Suprapubic skin (tissue), 4 donors: ENCODE results near the gene CEP170B.

ENCODE experiments used
- CTCF ChIP-seq, 2 donors: fragments of 200-600 bp in 1 of 2; fragments of 450-650 bp in 1 of 2; sonication (generic) in 1 of 2; IDR thresholded peaks; one replicate each; pipeline ENCODE4 v1.5.1; 2016 to 2019; ENCODE audit warnings: antibody characterized with exemption in 2 of 2, mild to moderate bottlenecking in 1 of 2, moderate library complexity in 1 of 2
- EP300 ChIP-seq: sonication (generic); formaldehyde crosslinking; IDR thresholded peaks from one replicate; pipeline ENCODE4 v1.6.1; 2017; ENCODE audit warnings: antibody characterized with exemption
- POLR2A ChIP-seq, 2 donors: fragments of 450-650 bp; IDR thresholded peaks; one replicate each; pipeline ENCODE4 v1.6.1; 2017; ENCODE audit warnings: antibody characterized with exemption in 2 of 2, mild to moderate bottlenecking in 2 of 2, moderate library complexity in 2 of 2
- POLR2AphosphoS5 ChIP-seq, 3 donors: sonication (generic); formaldehyde crosslinking; IDR thresholded peaks; one replicate each; pipeline ENCODE4 v1.6.1; 2017; ENCODE audit warnings: antibody characterized with exemption in 3 of 3

- TF ChIP-seq POLR2A (IDR thresholded peaks at IDR 0.05): no peak
- no peak for TF ChIP-seq POLR2AphosphoS5 (IDR thresholded peaks at IDR 0.05)
- TF ChIP-seq CTCF (IDR thresholded peaks at IDR 0.05): no peak
- no peak for TF ChIP-seq EP300
These were observed 77.5 kb downstream of the CEP170B start for GRCh38 chr14:104942586-104942985.
